Measurements from ENCODE around the gene ALDH2. TPM values are rescaled to one million over a fixed set of nuclear protein-coding genes. Genes with fewer than 3 reads are reported as not detected.

Gene ALDH2
- total and polyA plus RNA-seq, 2 of the 8 experiments (the other 6 are each of a cell fraction or from before 2014, with no cell fraction given) = 25.4 to 43.8 TPM

- peaks cover 0 to 3% (median 0%) of the 10 kb centered on the region in 4 experiments; a peak in 1 of 7 replicates for H3K4me1 ChIP-seq (replicated peaks in 1 of 4; ENCODE audit: control insufficient read depth in 3 of 4, insufficient read depth in 4 of 4, low read length in 3 of 4)
- H2AFZ ChIP-seq (ENCODE audit: low read length) = no peak overlapping the region
- H2BK120ac ChIP-seq (replicated peaks; ENCODE audit: low read depth, low read length) = no peak overlapping the region
- H3K9ac ChIP-seq (replicated peaks in 1 of 4; ENCODE audit: extremely low read depth in 1 of 4, low read depth in 3 of 4, low read length in 3 of 4) = no peak overlapping the region
- no peak overlapping the region for H3K4me2 ChIP-seq (ENCODE audit: insufficient read depth in 1 of 2, low read depth in 2 of 2, low read length in 2 of 2)
- no peak overlapping the region for H3K4me3 ChIP-seq (ENCODE audit: extremely low read depth in 1 of 4, insufficient read depth in 2 of 4, low read depth in 3 of 4, low read length in 4 of 4)
- no peak overlapping the region for H2BK20ac ChIP-seq (ENCODE audit: low read length)
- H4K5ac ChIP-seq (ENCODE audit: insufficient read length, low read depth, low read length) = no peak overlapping the region
- CTCF ChIA-PET (ENCODE audit: partially characterized antibody) = interaction anchor here (0.6 to 2.9 kb wide), 8 partner anchors 11 to 194 kb away, joined by 3 to 13 read pairs (median 5); no protein-coding TSS in a partner anchor
- no peaks in the 10 kb centered on the region for H4K20me1 ChIP-seq (replicated peaks in 1 of 2; ENCODE audit: control insufficient read depth in 1 of 2, insufficient read depth in 2 of 2, low read length in 2 of 2)
- H3K79me2 ChIP-seq (ENCODE audit: control insufficient read depth in 1 of 2, insufficient read depth in 2 of 2, low read length in 2 of 2) = no peaks in the 10 kb centered on the region
- H2AK5ac ChIP-seq (ENCODE audit: low read depth, low read length) = no peak overlapping the region
- H3K27ac ChIP-seq (ENCODE audit: low read depth, low read length) = no peak overlapping the region
- FAIRE-seq (no peak), DNase-seq (ENCODE audit: low read depth in 1 of 2, low spot score in 2 of 2) (no peak)
- no peak overlapping the region for H4K91ac ChIP-seq (replicated peaks; ENCODE audit: insufficient read length, low read length)
- no peak overlapping the region for H2BK12ac ChIP-seq (ENCODE audit: low read depth, low read length)
- no peak overlapping the region for H3K18ac ChIP-seq (ENCODE audit: extremely low read depth, low read length)
- H2BK15ac ChIP-seq (ENCODE audit: low read length) = no peak overlapping the region
- no peaks in the 10 kb centered on the region for H3K23me2 ChIP-seq (ENCODE audit: low read depth, low read length)
- H3K27me3 ChIP-seq (replicated peaks in 1 of 4; ENCODE audit: control insufficient read depth in 3 of 4, extremely low read depth in 1 of 4, insufficient read depth in 3 of 4, low read length in 3 of 4) = no peaks in the 10 kb centered on the region
- POLR2A ChIA-PET (ENCODE audit: partially characterized antibody) = interaction anchor here (0.5 to 4.7 kb wide), 5 partner anchors 10 to 506 kb away, joined by 4 to 26 read pairs (median 4); partner anchors contain the start of gene MAPKAPK5
- peaks cover 0 to 4% of the 10 kb centered on the region in 2 experiments; a peak in 1 of 4 replicates for H3K9me3 ChIP-seq (ENCODE audit: insufficient read depth in 2 of 2, low read depth in 1 of 2, low read length in 1 of 2)
- 93% methylated on average over 3 of the region's 3 CpGs; no CpG with 5 or more reads in 1 of the 2 experiments for WGBS, 2 experiments (ENCODE audit: extremely low coverage in 1 of 2, insufficient coverage in 1 of 2, insufficient read length in 1 of 2, insufficient replicate concordance in 2 of 2, low coverage in 1 of 2, low lambda C conversion rate in 2 of 2, missing lambda C conversion rate in 1 of 2)
- no peak overlapping the region for H3K23ac ChIP-seq (ENCODE audit: insufficient read length)
- no peaks in the 10 kb centered on the region for H3K79me1 ChIP-seq (ENCODE audit: low read depth, low read length)
- H3K56ac ChIP-seq (replicated peaks; ENCODE audit: insufficient read length, low read depth, low read length) = no peak overlapping the region
- no peak overlapping the region for H2BK5ac ChIP-seq (ENCODE audit: low read depth, low read length)
- H3K36me3 ChIP-seq (ENCODE audit: control insufficient read depth in 2 of 4, insufficient read depth in 4 of 4, low read length in 3 of 4) = no peaks in the 10 kb centered on the region
- H4K8ac ChIP-seq (ENCODE audit: extremely low read depth, insufficient read depth, low read length) = no peak overlapping the region
- H3K14ac ChIP-seq (ENCODE audit: insufficient read length) = no peak overlapping the region
- no peak overlapping the region for H3K4ac ChIP-seq (replicated peaks; ENCODE audit: insufficient read length, low read depth, low read length)
- TF ChIP-seq PHF8 (conservative IDR thresholded peaks at IDR 0.05; ENCODE audit: low read depth, low read length) = no peak
- TF ChIP-seq SIN3A (conservative IDR thresholded peaks at IDR 0.05 in 1 of 2, IDR thresholded peaks at IDR 0.05 in 1 of 2; ENCODE audit: low read depth in 1 of 2, low read length in 2 of 2) = no peak
Observed at GRCh38 chr12:111826316-111826715, 59.6 kb downstream of the ALDH2 start.
